GM18520 (cell line): Measurements from ENCODE around the gene EN2.

Source experiments
- ATAC-seq: cut with Tn5 transposase; IDR thresholded peaks from one replicate; pipeline ENCODE4 v1.9.1; 2021; ENCODE audit not compliant: unreplicated experiment

EN2 gene

DNA sequence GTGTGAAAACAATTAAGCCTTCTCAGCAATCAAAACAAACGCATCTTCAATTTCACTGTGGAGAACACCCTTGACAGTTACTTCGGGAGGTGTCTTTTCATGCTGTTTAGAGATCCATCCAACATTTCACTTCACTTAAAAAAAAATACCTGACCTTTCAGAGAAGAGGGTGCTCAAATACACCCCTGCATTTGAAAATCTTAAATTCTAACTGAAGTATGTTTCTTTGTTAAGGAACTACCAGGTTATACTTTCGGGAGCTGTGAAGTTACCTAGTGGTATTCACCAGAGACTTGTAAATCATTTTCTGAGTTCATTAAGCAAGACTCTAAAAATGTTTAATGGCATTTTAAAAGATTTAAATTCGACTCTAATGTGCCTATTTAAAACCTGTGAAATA lies 49.6 kb downstream of the EN2 start:
- no peak for ATAC-seq

DNA sequence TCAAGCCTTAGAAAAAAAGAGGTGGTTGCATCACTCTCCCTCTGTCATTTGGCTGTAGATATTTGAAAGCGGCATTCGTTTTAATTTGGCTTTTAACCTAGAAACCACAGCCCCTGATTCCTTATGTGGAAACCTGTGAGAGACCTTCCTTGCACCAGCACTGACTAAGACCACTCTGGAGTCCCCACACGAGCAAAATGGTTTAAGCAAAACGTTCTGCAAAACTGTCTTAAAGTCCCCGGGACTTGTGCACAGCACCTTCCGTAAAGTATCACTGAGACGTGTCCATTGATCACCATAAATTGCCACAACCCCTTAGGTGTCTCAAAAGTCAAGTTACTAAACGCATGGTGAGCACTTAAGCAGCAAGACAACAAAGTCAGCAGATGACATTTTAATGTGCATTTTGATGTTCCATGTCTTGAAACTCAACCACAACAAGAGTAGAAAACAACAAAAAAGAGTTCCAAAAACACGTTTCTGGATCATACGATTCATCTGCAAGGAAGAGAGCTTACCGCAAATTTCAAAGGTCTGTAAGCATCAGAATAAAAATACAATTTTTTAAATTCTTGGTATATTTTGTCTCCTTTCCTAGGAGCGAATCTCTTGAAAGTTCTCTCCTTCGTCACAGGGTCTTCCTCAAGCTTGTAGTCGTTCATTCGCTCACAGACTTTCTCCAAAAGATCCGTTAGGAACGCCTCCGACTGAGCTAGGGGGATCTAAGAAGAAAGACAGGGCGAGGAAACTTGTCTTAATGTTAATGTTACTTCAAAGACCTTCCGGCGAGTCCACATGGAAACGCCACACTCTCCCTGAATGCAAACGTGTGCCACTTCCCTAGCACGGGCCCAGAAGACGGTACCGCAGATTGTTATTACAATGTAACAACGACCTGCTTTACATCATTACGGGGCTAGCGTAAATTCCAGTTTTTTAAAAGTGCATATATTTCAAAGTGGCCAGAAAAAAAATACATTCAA lies 50.7 kb downstream of the EN2 start:
- no peak for ATAC-seq

DNA sequence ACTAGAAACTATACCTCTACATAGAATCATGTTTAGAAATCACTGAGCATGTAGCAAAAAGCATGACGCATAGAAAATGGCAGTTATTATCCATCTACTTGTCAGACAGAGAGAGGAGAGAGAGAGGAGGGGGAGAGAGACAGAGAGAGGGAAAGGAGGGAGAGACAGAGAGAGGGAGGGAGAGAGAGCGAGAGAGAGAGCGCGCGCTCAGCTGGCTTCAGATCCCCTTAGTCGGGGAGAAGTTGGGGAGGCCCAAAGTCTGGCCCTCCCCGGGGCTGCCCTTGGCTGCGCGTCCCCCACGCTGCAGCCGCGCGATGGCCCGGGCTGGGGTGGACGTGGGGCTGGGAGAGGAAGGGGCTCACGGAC lies 51.4 kb downstream of the EN2 start:
- no peak for ATAC-seq

DNA sequence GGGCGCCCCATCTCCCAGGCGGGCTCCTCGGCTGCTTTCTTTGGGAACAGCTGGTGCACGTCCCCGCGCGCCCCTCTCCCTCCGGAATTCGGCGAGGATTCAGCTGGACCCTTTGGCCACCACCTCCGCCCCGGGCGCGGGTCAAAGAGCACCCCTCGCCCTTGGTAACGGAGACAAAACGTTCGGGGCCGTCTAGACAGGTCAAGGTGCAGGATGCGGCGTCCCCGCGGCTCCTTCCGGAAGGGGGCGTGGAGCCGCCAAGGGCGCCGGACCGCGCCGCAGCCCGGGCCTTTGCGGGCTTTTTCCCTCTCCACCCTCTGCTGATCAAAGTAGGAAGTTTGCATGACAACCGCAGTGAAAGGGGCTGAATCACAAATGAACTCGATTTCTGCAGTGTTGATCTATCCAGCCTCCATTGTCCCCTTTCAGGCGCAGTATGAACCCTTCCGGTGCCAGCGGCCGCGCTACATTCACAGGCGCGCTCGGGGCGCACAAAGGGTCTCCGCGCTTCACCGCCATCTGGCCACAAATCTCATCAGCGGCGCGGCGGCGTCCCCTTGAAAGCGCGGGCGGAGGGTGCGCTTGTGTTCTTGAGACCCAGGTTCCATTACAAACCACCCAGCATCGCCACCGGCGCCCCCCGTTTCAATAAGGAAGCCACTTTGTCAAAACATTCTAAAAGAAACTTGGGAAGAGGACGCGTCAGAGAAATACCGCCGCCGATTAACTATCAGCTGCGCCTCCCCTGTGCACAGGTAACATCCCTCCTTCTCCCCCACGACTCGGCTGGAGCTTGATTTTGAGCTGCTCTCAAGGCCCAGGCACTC lies 52.0 kb downstream of the EN2 start:
- no peak for ATAC-seq

DNA sequence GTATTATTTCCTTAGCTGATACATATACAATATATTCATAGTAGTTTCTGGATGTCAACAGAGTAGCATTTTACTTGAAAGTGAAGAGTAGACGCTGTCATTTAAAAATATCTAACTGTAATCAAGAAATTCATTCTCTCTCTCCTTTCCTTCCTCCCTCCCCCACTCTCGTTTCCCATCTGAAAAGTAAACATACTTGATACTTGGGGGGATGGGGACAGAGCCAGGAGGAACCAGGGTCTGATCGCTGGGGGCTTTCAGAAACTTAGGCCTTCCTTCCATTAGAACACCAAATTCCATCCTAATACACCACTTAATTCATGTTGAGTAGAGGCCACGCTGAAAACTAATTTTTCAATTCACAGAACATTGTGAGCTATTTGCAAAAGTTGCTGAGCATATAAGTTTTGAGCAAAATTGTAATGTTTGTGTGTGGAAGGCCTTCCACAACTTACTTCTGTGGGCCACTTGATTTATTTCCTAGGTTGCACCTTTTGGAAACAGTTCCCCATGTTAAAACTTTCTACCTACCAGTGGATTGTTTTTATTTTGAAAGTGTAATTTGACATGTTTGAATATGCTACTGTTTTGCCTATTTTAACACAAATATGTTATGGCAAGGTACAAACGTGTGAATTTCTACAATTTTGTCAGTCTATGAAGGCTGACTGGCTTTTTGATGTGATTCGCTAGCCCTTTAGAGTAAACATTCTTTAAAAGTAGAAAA lies 53.2 kb downstream of the EN2 start:
- no peak for ATAC-seq

DNA sequence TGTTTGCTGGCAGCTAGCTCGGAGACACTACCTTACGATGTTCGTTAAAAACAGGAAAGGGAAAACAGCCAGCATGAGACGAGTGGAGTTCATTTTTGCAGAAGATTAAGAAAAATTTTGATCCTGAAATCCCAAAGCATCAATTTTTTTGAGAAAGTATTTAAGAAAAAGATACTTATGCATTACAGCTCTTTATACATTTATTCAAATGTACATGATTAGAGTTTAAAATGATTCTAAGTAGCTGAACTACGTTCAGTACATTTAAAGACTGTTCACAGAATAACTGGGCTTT lies 53.7 kb downstream of the EN2 start:
- ATAC-seq: no peak

DNA sequence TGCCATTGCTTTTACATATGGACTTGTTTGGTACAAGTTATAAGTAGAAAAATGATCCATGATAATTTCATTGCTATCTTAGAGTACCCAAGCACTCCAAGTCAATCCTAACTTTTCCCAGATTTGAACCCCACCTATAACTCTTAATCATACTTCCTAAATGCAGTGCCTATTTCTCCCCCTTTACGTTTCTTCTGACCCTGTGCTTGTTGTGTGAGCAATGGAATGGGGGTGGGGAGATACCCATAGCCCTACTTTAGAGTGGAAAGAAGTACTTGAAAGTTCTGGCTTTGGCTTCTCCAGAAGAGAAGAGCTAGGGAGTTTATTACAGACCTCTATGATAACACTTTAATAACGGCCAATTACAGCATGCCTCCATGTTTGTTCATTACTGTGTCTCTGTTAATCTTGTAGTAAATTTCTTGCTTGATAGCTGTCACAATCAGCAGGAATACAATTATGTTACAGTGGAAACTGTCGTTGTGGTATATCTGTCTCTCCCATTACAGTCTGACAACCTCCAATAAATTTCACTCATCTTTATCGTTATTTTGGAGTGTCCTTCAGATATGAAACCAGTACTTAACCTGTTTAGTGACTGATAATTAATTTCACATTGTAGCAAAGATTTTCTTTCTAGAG lies 54.4 kb downstream of the EN2 start:
- no peak for ATAC-seq

GRCh38 chr7:155513543-155514285 lies 55.8 kb downstream of the EN2 start:
- no peak for ATAC-seq

GRCh38 chr7:155514296-155514695 lies 56.4 kb downstream of the EN2 start:
- no peak for ATAC-seq
